ENCODE results near the gene DNAJC27. TPM values are rescaled to one million over a fixed set of nuclear protein-coding genes. Genes with fewer than 3 reads are reported as not detected.
A peak's percentile ranks its signal among the peaks of the same experiment; 100 is the strongest.

DNAJC27 gene
- total RNA-seq, 1 experiment from 2014 or later: 5.6 TPM

- no peak for DNase-seq (ENCODE audit: low read depth)
These were observed 45.5 kb downstream of the DNAJC27 start for GRCh38 chr2:24926220-24926601.

DNA sequence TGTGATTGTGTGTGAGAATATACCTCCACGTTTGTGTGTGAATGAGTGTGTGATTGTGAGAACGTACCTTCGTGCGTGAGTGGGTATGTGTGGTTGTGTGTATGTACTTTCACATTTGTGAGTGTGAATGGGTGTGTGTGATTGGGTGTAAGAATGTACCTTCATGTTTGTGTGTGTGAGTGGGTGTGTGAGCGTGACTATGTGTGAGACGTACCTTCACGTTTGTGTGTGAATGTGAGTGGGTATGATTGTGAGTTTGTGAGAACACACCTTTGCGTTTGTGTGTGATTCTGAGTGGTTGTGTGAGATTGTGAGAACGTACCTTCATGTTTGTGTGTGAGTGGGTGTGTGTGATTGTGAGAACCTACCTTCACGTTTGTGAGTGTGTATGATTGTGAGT lies 45.9 kb downstream of the DNAJC27 start:
- DNase-seq (ENCODE audit: low read depth): no peak

DNA sequence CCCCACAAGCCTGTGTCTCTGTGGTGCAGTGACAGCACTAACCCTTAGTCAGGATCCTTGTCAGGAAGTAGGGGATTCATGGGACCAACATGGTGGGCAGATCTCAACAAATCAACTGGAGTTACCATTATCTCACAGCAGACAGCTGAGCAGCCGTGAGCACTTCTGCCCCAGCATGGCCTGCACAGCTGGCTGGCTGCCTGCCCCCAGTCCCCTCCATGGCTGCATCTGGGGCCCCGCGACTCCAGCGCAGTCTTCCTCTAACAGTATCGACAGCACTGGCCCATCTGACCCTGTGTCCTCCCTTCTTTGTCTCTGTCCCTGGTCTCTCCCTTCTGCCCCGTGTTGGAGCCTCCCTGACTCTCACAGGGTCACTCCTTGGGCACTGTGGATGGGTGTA lies 47.0 kb downstream of the DNAJC27 start:
- DNase-seq (ENCODE audit: low read depth): no peak

- DNase-seq (ENCODE audit: low read depth): no peak
These were observed 47.5 kb downstream of the DNAJC27 start for GRCh38 chr2:24924266-24924665.

DNA sequence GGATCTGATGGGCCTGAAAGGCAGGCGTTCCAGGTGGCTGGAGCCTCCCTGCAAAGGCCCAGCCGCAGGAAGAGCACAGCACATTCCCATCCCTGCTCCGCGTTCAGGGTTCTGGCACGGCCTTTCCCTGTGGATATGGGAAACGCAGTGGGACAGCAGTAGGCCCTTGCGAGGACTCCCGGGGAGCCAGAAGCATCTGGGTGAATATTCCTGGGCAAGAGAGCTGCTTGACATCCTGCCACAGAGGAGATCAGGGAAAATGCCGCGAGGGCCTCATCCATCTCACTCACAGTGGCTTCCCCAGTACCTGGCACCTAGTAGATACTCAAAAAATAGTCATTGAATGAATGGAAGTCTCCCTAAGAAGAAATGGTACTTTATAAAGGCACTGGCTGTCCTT lies 48.6 kb downstream of the DNAJC27 start:
- DNase-seq (ENCODE audit: low read depth): no peak

GRCh38 chr2:24922556-24922955 lies 49.2 kb downstream of the DNAJC27 start:
- DNase-seq (ENCODE audit: low read depth): no peak

GRCh38 chr2:24920809-24921441 lies 50.8 kb downstream of the DNAJC27 start:
- DNase-seq (ENCODE audit: low read depth): no peak

DNA sequence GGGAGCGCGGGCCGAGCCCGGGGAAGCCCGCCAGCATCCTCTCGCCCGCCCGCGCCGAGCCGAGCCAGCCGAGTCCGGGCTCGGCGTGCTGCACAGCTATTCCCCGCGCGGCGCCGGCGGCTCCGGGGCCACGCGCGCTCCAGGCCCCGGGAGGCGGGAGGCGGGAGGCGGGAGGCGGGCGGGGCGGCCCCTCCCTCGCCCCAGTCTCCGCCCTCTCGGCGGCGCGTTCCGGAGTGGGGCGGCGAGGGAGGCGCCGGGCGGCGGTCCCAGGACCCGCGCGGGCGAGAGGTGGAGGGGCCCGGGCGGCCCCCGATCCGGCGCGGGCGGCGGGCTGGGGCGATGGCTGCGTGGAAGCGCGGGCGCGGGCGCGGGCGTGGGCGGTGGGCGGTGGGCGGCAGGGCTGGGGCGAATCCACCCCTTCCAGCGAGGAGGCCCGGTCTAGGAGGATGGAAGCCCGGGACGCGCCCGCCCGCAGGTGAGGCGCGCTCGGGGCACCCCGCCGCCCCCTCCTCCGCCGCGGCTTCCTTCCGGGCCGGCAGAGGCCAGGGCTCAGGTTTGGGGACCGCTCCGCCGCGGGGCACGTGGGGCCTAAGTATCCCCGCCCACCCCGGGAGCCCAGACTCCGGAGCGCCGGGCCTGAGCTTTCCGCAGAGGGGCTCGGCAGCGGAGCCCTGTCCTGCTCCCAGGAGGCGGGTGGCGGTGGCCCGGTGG lies 51.5 kb downstream of the DNAJC27 start, which contains the start of gene ADCY3:
TSS of gene ADCY3 (minus strand) at position 140 of the 711 bp plus-strand sequence. CDS start 1,250 bp downstream, outside the sequence.
- DNase-seq (ENCODE audit: low read depth): peak; percentile 27

GRCh38 chr2:24919506-24920097 lies 52.2 kb downstream of the DNAJC27 start:
- no peak for DNase-seq (ENCODE audit: low read depth)

DNA sequence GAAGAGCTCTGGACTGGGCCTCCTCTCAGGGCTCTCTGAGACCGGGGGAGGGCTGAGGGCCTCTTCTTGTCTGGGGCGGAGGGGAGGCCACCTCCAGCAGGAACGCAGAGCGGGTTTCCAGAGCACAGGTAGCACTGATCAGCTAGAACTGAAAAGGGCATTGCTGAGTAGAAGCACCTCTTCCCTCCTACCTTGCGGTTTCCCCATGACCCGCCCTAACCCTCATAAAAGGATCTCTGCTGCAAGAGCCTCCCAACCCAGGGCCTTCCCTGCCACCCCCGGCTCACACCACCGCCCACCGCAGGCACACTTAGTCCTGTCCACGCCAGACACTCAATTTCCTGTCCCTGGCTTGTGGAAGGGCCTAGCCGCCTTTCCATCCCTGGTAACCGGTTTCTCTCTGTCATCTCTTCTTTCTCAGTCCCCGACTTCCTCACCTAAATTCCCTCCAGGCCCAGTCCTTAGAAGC lies 52.7 kb downstream of the DNAJC27 start:
- DNase-seq (ENCODE audit: low read depth): no peak

- no peak for DNase-seq (ENCODE audit: low read depth)
These were observed 53.3 kb downstream of the DNAJC27 start for GRCh38 chr2:24918326-24919036.

- DNase-seq (ENCODE audit: low read depth): no peak
These were observed 53.9 kb downstream of the DNAJC27 start for GRCh38 chr2:24917731-24918325.

DNA sequence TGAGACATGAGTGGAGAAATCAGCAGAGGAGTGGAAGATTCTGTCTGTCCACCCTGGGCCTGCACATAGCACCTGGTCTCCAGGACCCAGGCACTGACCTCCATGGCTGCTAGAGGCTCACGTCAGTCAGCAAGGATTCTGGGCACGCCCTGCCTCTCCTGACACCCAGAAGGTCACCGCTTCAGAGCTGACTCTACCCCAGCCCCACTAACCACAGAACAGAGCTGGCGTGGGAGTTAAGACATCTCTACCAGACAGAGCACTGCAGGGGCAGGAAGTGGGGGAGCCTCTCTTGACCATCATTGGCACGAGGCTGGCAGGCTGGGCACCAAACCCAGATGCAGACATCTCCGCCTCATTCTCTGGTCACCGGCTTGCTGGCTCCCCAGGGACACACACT lies 54.7 kb downstream of the DNAJC27 start:
- no peak for DNase-seq (ENCODE audit: low read depth)

GRCh38 chr2:24915796-24916195 lies 56.0 kb downstream of the DNAJC27 start:
- no peak for DNase-seq (ENCODE audit: low read depth)

GRCh38 chr2:24915175-24915574 lies 56.6 kb downstream of the DNAJC27 start:
- DNase-seq (ENCODE audit: low read depth): no peak

DNA sequence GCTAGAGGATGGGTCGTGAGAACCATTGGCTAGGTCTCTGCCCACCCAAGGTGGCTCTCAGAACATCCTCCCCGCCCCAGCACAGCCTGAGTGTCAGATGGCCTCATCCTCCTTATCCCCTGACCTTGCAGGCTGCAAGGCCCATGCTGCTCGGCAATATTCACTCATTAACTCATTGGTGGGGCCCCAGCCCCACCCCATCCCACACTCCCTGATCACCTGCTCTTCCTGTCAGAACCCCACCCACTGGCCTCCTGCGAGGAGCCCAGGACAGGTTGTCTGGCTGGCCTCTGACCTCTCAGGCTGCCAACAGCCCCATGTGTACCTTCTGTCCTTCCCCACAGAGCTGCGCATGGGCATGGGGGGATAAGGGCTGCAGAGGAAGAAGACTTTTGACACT lies 57.0 kb downstream of the DNAJC27 start:
- DNase-seq (ENCODE audit: low read depth): no peak

- DNase-seq (ENCODE audit: low read depth): no peak
These were observed 57.8 kb downstream of the DNAJC27 start for GRCh38 chr2:24913911-24914310.

DNA sequence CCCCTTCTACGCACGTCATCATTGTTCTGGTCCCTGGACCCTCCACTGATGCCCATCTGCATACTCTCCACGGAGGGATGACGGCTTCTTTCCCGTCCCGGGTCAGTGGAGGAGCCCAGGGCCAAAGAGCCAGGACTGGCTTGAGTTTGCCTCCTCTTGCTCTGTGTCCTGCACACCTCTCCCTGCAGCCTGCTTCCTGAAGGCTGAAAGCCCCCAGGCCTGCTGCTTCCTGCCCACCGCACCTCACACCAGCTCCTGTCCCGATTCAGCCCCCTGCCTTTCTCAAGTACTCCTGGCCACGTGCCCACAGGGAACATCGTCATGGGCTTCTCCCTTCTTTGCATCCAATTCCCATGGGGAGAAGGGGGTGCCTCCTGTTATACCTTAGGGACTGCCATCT lies 58.8 kb downstream of the DNAJC27 start:
- no peak for DNase-seq (ENCODE audit: low read depth)

- DNase-seq (ENCODE audit: low read depth): no peak
These were observed 59.2 kb downstream of the DNAJC27 start for GRCh38 chr2:24912523-24912922.

GRCh38 chr2:24910245-24910644 lies 61.5 kb downstream of the DNAJC27 start:
- DNase-seq (ENCODE audit: low read depth): no peak

- no peak for DNase-seq (ENCODE audit: low read depth)
These were observed 62.1 kb downstream of the DNAJC27 start for GRCh38 chr2:24909555-24910177.
